ELR (cell line): ENCODE results near the gene RBM39.
A peak's percentile ranks its signal among the peaks of the same experiment; 100 is the strongest.
"Not testable (repeated sequence)": the region's sequence is repeated elsewhere in the genome, so short reads cannot be mapped to it uniquely, and the experiment has no call there.

Experiments used
- DNase-seq: peaks from one replicate; pipeline ENCODE4 v3.0.0-alpha.2; 2015; ENCODE audit warnings: low read depth

RBM39 gene

GRCh38 chr20:35726842-35727711 is 15.0 kb downstream of the RBM39 start:
- DNase-seq: no peak

- no peak for DNase-seq
Observed at GRCh38 chr20:35724321-35725230, 17.5 kb downstream of the RBM39 start.

GRCh38 chr20:35723652-35724320 is 18.3 kb downstream of the RBM39 start:
- not testable (repeated sequence) for DNase-seq

- DNase-seq: not testable (repeated sequence)
Observed at GRCh38 chr20:35723275-35723639, 18.8 kb downstream of the RBM39 start.

GRCh38 chr20:35721621-35722020 is 20.4 kb downstream of the RBM39 start:
- DNase-seq: no peak

GRCh38 chr20:35721219-35721618 is 20.8 kb downstream of the RBM39 start:
- DNase-seq: no peak

GRCh38 chr20:35720165-35721123 is 21.6 kb downstream of the RBM39 start:
- no peak for DNase-seq

- DNase-seq: no peak
Observed at GRCh38 chr20:35719717-35720116, 22.3 kb downstream of the RBM39 start.

GRCh38 chr20:35718972-35719635 is 23.0 kb downstream of the RBM39 start:
- no peak for DNase-seq

- DNase-seq: peak; percentile 72
Observed at GRCh38 chr20:35718321-35718720, 23.7 kb downstream of the RBM39 start.

GRCh38 chr20:35716330-35716729 is 25.7 kb downstream of the RBM39 start:
- DNase-seq: no peak

GRCh38 chr20:35715652-35716051 is 26.4 kb downstream of the RBM39 start:
- DNase-seq: no peak

- DNase-seq: no peak
Observed at GRCh38 chr20:35714127-35714526, 27.9 kb downstream of the RBM39 start.

GRCh38 chr20:35713120-35713519 is 28.9 kb downstream of the RBM39 start:
- not testable (repeated sequence) for DNase-seq

- no peak for DNase-seq
Observed at GRCh38 chr20:35711588-35712209, 30.4 kb downstream of the RBM39 start.

- no peak for DNase-seq
Observed at GRCh38 chr20:35710884-35711587, 31.0 kb downstream of the RBM39 start.

GRCh38 chr20:35710039-35710438 is 32.0 kb downstream of the RBM39 start:
- no peak for DNase-seq

- peak; percentile 8 for DNase-seq
Observed at GRCh38 chr20:35709259-35709658, 32.8 kb downstream of the RBM39 start.

GRCh38 chr20:35708502-35708901 is 33.6 kb downstream of the RBM39 start:
- DNase-seq: peak; percentile 6
